HepG2 (cell line): ENCODE data around the gene ZNF217. TPM values are rescaled to one million over a fixed set of nuclear protein-coding genes. Genes with fewer than 3 reads are reported as not detected.

Experiments used
- BRCA1 ChIP-seq: sonication (generic); formaldehyde crosslinking; IDR thresholded peaks from 2 replicates; pipeline ENCODE4 v1.4.0; 2020; ENCODE audit warnings: missing genetic modification reagents
- BRD4 ChIP-seq: sonication (generic); formaldehyde crosslinking; IDR thresholded peaks from 2 replicates; pipeline ENCODE4 v1.4.0; 2020; ENCODE audit warnings: missing genetic modification reagents
- CBFB ChIP-seq: sonication (generic); formaldehyde crosslinking; IDR thresholded peaks from 2 replicates; pipeline ENCODE4 v1.4.0; 2020; ENCODE audit warnings: missing genetic modification reagents
- HOXA9 ChIP-seq: sonication (generic); formaldehyde crosslinking; IDR thresholded peaks from 2 replicates; pipeline ENCODE4 v1.8.1; 2022; ENCODE audit warnings: missing genetic modification reagents, mild to moderate bottlenecking, moderate library complexity, borderline replicate concordance
- KDM6A ChIP-seq: IDR thresholded peaks from 2 replicates; pipeline ENCODE4 v1.6.1; 2016; ENCODE audit warnings: low read depth
- MAFF ChIP-seq: IDR thresholded peaks from 2 replicates; pipeline ENCODE4 v1.6.1; 2011; ENCODE audit warnings: low read depth, low read length, improper control_type of control experiment
- NR2F1 ChIP-seq, 2 experiments: fragments of 450-650 bp in 1 of 2; formaldehyde crosslinking in 1 of 2; IDR thresholded peaks; 2 replicates each; pipeline versions ENCODE4 v1.5.0 to v1.6.1; 2016 to 2020; ENCODE audit warnings: mild to moderate bottlenecking in 1 of 2, missing compliant biosample characterization in 1 of 2, missing genetic modification reagents in 1 of 2, moderate library complexity in 1 of 2
- SP4 ChIP-seq: sonication (generic); formaldehyde crosslinking; IDR thresholded peaks from 2 replicates; pipeline ENCODE4 v1.8.1; 2023; ENCODE audit warnings: mild to moderate bottlenecking, missing genetic modification reagents
- STAT5B ChIP-seq: sonication (generic); formaldehyde crosslinking; IDR thresholded peaks from 2 replicates; pipeline ENCODE4 v1.4.0; 2020; ENCODE audit warnings: missing genetic modification reagents
- ZNF260 ChIP-seq: sonication (generic); formaldehyde crosslinking; IDR thresholded peaks from 2 replicates; pipeline ENCODE4 v1.4.0; 2020; ENCODE audit warnings: missing genetic modification reagents, low read depth, mild to moderate bottlenecking, borderline replicate concordance
- ZNF274 ChIP-seq: sonication (generic); formaldehyde crosslinking; IDR thresholded peaks from 2 replicates; pipeline ENCODE4 v1.5.1; 2020; ENCODE audit warnings: mild to moderate bottlenecking, missing genetic modification reagents
- ZNF432 ChIP-seq: sonication (generic); formaldehyde crosslinking; IDR thresholded peaks from 2 replicates; pipeline ENCODE4 v1.5.0; 2020; ENCODE audit warnings: missing genetic modification reagents, mild to moderate bottlenecking, borderline replicate concordance
- ZNF547 ChIP-seq: sonication (generic); formaldehyde crosslinking; IDR thresholded peaks from 2 replicates; pipeline ENCODE4 v1.5.1; 2020; ENCODE audit warnings: mild to moderate bottlenecking, missing genetic modification reagents
- ZNF660 ChIP-seq: sonication (generic); formaldehyde crosslinking; IDR thresholded peaks from 2 replicates; pipeline ENCODE4 v1.5.1; 2020; ENCODE audit warnings: mild to moderate bottlenecking, low read depth, missing genetic modification reagents, borderline replicate concordance
- ZNF749 ChIP-seq: sonication (generic); formaldehyde crosslinking; IDR thresholded peaks from 2 replicates; pipeline ENCODE4 v1.8.0; 2022; ENCODE audit warnings: mild to moderate bottlenecking, missing genetic modification reagents, moderate library complexity, borderline replicate concordance
- ZNF780A ChIP-seq: sonication (generic); formaldehyde crosslinking; IDR thresholded peaks from 2 replicates; pipeline ENCODE4 v1.8.0; 2022; ENCODE audit warnings: mild to moderate bottlenecking, missing genetic modification reagents, moderate library complexity
- ZZZ3 ChIP-seq: sonication (generic); formaldehyde crosslinking; IDR thresholded peaks from 2 replicates; pipeline ENCODE4 v1.4.0; 2020; ENCODE audit warnings: missing genetic modification reagents, mild to moderate bottlenecking, borderline replicate concordance
- polyA plus RNA-seq, 8 experiments: library from polyadenylated mRNA; depleted of rRNA in 3 of 8; stranded (reverse) in 7 of 8; unstranded in 1 of 8; fragments of >200 nt; fragmentation: Illumina TruSeq in 4 of 8; extraction: Trizol in 4 of 8; gene quantifications; 2 replicates each; pipeline versions ENCODE4 v1.2.1 to v1.2.3, GENCODE V29; 2011 to 2016; ENCODE audit warnings: low read depth in 4 of 8, missing spikeins in 1 of 8, mixed read lengths in 1 of 8; ENCODE audit not compliant: insufficient read depth in 1 of 8
- total RNA-seq, 5 experiments: library from RNA; depleted of rRNA; stranded (reverse); fragments of >200 nt; fragmentation: Illumina TruSeq; extraction: Trizol; gene quantifications; 2 replicates each; pipeline ENCODE4 v1.2.3, GENCODE V29; 2016; ENCODE audit warnings: low read depth in 1 of 5
- TF ChIP-seq, protein P1 (sequence below), 2 experiments: fragments of 450-650 bp in 1 of 2; sonication (generic) in 1 of 2; formaldehyde crosslinking in 1 of 2; IDR thresholded peaks; 2 replicates each; pipeline versions ENCODE4 v1.6.1 to v1.8.0; 2016 to 2022; ENCODE audit warnings: antibody characterized with exemption in 1 of 2, mild to moderate bottlenecking in 1 of 2, missing genetic modification reagents in 1 of 2
- TF ChIP-seq, protein P2 (sequence below): sonication (generic); formaldehyde crosslinking; IDR thresholded peaks from 2 replicates; pipeline ENCODE4 v1.5.1; 2020; ENCODE audit warnings: missing genetic modification reagents, mild to moderate bottlenecking, borderline replicate concordance

The ZNF217 gene
- total and polyA plus RNA-seq, 2 of the 13 experiments (the other 11 are each of a cell fraction or from before 2014, with no cell fraction given), result 22.3 to 29.8 TPM

DNA sequence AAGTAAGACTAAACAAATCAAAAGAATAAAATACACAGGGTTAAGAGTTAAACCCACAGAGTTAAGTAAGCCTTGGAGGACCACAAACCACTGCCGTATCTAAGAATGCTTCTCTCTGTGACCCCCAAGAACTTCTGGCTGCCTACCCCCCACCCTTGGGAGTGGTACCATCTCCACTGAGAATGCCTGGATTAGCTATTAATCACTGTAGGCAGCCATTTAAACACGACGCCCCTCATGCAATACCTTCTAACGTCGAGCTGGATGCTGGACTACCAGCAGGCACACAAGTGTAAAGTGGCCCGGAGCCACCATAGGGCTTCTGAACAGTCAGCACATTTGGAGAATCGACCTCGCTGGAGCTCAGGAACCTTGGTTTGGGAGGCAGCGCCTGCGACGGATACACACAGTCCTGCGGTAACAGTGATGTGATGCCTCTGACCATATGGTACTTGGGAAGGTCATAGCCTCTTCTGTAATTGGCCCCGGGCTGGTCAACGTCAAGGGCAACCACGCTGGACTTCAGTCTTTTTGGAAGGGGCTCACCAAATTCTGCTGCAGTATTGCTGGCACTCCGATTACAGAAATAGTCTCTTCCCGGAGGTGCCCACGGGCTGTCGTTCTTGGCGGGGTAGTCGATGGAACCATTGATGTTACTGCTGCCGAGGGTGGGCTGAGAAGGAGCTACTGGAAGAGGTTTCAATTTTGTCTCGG is 18.0 kb downstream of the ZNF217 start (continued):
- TF ChIP-seq ZNF274 (CRISPR knock-in tag), result 0 out of 2 replicates have a peak, but pooled peaks have one; percentile 26
- TF ChIP-seq NR2F1 (CRISPR knock-in tag; IDR thresholded peaks at IDR 0.05), result no peak
- TF ChIP-seq, protein P1, sequence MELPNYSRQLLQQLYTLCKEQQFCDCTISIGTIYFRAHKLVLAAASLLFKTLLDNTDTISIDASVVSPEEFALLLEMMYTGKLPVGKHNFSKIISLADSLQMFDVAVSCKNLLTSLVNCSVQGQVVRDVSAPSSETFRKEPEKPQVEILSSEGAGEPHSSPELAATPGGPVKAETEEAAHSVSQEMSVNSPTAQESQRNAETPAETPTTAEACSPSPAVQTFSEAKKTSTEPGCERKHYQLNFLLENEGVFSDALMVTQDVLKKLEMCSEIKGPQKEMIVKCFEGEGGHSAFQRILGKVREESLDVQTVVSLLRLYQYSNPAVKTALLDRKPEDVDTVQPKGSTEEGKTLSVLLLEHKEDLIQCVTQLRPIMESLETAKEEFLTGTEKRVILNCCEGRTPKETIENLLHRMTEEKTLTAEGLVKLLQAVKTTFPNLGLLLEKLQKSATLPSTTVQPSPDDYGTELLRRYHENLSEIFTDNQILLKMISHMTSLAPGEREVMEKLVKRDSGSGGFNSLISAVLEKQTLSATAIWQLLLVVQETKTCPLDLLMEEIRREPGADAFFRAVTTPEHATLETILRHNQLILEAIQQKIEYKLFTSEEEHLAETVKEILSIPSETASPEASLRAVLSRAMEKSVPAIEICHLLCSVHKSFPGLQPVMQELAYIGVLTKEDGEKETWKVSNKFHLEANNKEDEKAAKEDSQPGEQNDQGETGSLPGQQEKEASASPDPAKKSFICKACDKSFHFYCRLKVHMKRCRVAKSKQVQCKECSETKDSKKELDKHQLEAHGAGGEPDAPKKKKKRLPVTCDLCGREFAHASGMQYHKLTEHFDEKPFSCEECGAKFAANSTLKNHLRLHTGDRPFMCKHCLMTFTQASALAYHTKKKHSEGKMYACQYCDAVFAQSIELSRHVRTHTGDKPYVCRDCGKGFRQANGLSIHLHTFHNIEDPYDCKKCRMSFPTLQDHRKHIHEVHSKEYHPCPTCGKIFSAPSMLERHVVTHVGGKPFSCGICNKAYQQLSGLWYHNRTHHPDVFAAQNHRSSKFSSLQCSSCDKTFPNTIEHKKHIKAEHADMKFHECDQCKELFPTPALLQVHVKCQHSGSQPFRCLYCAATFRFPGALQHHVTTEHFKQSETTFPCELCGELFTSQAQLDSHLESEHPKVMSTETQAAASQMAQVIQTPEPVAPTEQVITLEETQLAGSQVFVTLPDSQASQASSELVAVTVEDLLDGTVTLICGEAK (IDR thresholded peaks at IDR 0.05), result no peak
- TF ChIP-seq, protein P1 (CRISPR knock-in tag; IDR thresholded peaks at IDR 0.05), result 0 out of 2 replicates have a peak, but pooled peaks have one; percentile 21
- no peak for TF ChIP-seq ZNF660 (CRISPR knock-in tag)
- TF ChIP-seq CBFB (CRISPR knock-in tag), result no peak
- no peak for TF ChIP-seq ZNF432 (CRISPR knock-in tag)
- no peak for TF ChIP-seq ZNF260
- TF ChIP-seq BRCA1 (CRISPR knock-in tag), result no peak
- TF ChIP-seq KDM6A (CRISPR knock-in tag), result no peak
- TF ChIP-seq, protein P2, sequence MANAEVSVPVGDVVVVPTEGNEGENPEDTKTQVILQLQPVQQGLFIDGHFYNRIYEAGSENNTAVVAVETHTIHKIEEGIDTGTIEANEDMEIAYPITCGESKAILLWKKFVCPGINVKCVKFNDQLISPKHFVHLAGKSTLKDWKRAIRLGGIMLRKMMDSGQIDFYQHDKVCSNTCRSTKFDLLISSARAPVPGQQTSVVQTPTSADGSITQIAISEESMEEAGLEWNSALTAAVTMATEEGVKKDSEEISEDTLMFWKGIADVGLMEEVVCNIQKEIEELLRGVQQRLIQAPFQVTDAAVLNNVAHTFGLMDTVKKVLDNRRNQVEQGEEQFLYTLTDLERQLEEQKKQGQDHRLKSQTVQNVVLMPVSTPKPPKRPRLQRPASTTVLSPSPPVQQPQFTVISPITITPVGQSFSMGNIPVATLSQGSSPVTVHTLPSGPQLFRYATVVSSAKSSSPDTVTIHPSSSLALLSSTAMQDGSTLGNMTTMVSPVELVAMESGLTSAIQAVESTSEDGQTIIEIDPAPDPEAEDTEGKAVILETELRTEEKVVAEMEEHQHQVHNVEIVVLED, result no peak
- 0 out of 2 replicates have a peak, but pooled peaks have one; percentile 32 for TF ChIP-seq MAFF
- 0 out of 2 replicates have a peak, but pooled peaks have one; percentile 20 for TF ChIP-seq SP4 (CRISPR knock-in tag)
- TF ChIP-seq BRD4, result no peak
- TF ChIP-seq ZNF780A (CRISPR knock-in tag), result no peak
- TF ChIP-seq ZNF749, result no peak
- TF ChIP-seq STAT5B, result no peak
- TF ChIP-seq HOXA9 (CRISPR knock-in tag), result no peak
- TF ChIP-seq ZNF547 (CRISPR knock-in tag), result peak; percentile 15; the same call in 1 of the 2 replicates
- no peak for TF ChIP-seq ZZZ3
